Peyer's patch (tissue), 4 donors: ENCODE measurements around the gene ARHGAP24. TPM values are rescaled to one million over a fixed set of nuclear protein-coding genes. Genes with fewer than 3 reads are reported as not detected.
A peak's percentile ranks its signal among the peaks of the same experiment; 100 is the strongest.

Experiments used
- DNase-seq, 3 donors: peaks; one replicate each; pipeline ENCODE4 v3.0.0-alpha.2; 2017 to 2019
- H3K27ac ChIP-seq, 4 donors: fragments of 200-600 bp; sonication (generic); one replicate each; pipeline ENCODE4 v1.5.1; 2016 to 2019
- H3K27me3 ChIP-seq, 2 donors: fragments of 200-600 bp; sonication (generic); one replicate each; pipeline ENCODE4 v1.5.1; 2019
- H3K36me3 ChIP-seq, 3 donors: fragments of 200-600 bp; sonication (generic); one replicate each; pipeline ENCODE4 v1.5.1; 2016 to 2019
- H3K4me1 ChIP-seq, 4 donors: fragments of 200-600 bp; sonication (generic); one replicate each; pipeline ENCODE4 v1.5.1; 2016 to 2019
- H3K4me3 ChIP-seq, 4 donors: fragments of 200-600 bp; sonication (generic); 1 replicate in 3 of 4; 2 replicates in 1 of 4; pipeline ENCODE4 v1.5.1; 2016 to 2019; ENCODE audit warnings: mild to moderate bottlenecking in 1 of 4
- H3K9me3 ChIP-seq, 4 donors: fragments of 200-600 bp; sonication (generic); one replicate each; pipeline ENCODE4 v1.5.1; 2016 to 2019; ENCODE audit warnings: mild to moderate bottlenecking in 1 of 4
- CTCF ChIP-seq, 6 experiments: fragments of 450-650 bp in 4 of 6; fragments of 200-600 bp in 2 of 6; sonication (generic) in 1 of 6; IDR thresholded peaks; one replicate each; pipeline ENCODE4 v1.5.1; 2017 to 2019; ENCODE audit warnings: antibody characterized with exemption in 6 of 6, mild to moderate bottlenecking in 3 of 6, moderate library complexity in 1 of 6
- POLR2A ChIP-seq, 2 donors: fragments of 450-650 bp; IDR thresholded peaks; one replicate each; pipeline ENCODE4 v1.5.1; 2017; ENCODE audit warnings: antibody characterized with exemption in 2 of 2, mild to moderate bottlenecking in 2 of 2, moderate library complexity in 2 of 2
- total RNA-seq, 4 donors: library from RNA; depleted of rRNA; stranded (reverse); fragments of >200 nt; gene quantifications; one replicate each; pipeline ENCODE4 v1.1.0, GENCODE V29; 2016

Gene ARHGAP24
- total RNA-seq, 4 donors from 2014 or later = 4.7 to 330 (median 20.0) TPM

DNA sequence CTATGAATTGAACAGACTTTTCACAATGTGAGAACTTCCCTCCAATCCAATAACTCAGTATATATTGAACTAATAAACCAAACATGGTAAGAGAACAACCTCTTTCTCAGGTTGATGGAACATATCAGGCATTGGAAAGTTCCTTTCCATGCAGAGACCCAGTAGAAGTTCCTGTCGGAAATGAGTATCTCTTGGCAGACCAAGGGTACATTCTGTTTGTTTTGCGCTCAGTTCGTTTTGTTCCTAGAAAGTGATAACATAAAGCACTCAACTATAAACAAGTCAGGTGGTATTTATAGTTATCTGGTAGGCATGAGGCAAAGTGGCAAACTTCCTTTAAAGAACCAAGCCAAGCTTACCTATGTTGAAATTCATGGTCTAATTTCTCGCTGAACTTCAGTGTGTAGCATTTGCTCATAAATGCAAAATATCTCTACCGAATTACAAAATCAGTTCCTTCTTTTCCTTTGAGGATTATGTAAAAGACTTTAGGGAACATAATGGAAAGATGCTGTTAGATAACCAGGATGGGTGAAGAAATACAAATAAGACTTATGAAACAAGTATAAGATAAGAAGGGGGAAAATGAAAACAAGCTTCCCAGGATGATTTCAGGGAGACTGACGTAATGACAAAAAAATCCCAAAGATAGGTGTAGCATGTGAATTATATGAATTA is 120.3 kb downstream of the ARHGAP24 start:
- no peak overlapping the region for H3K27ac ChIP-seq
- DNase-seq = no peak

GRCh38 chr4:85595796-85596559 is 121.0 kb downstream of the ARHGAP24 start:
- no peak for TF ChIP-seq CTCF (IDR thresholded peaks at IDR 0.05)
- no peak for TF ChIP-seq POLR2A (IDR thresholded peaks at IDR 0.05)
- H3K9me3 ChIP-seq = no peaks in the 10 kb centered on the region
- no peak overlapping the region for H3K4me3 ChIP-seq
- H3K36me3 ChIP-seq = no peaks in the 10 kb centered on the region
- no peak overlapping the region for H3K27ac ChIP-seq
- no peak for DNase-seq
- no peaks in the 10 kb centered on the region for H3K27me3 ChIP-seq
- H3K4me1 ChIP-seq = no peaks in the 10 kb centered on the region

More for the DNA sequence above, 120.3 kb downstream of the ARHGAP24 start:
- no peaks in the 10 kb centered on the region for H3K36me3 ChIP-seq
- no peaks in the 10 kb centered on the region for H3K27me3 ChIP-seq
- H3K9me3 ChIP-seq = no peaks in the 10 kb centered on the region
- TF ChIP-seq POLR2A (IDR thresholded peaks at IDR 0.05) = no peak
- TF ChIP-seq CTCF (IDR thresholded peaks at IDR 0.05) = no peak
- H3K4me1 ChIP-seq = no peaks in the 10 kb centered on the region
- H3K4me3 ChIP-seq = no peak overlapping the region

GRCh38 chr4:85598936-85599335 is 124.0 kb downstream of the ARHGAP24 start:
- Histone ChIP-seq H3K4me1 (no peaks in the 10 kb centered on the region), H3K27me3 (no peaks in the 10 kb centered on the region), H3K4me3 (no peak overlapping the region), H3K9me3 (no peaks in the 10 kb centered on the region), H3K27ac (no peak overlapping the region), H3K36me3 (no peaks in the 10 kb centered on the region)
- TF ChIP-seq POLR2A (IDR thresholded peaks at IDR 0.05) (no peak), CTCF (IDR thresholded peaks at IDR 0.05) (no peak)
- DNase-seq = no peak

DNA sequence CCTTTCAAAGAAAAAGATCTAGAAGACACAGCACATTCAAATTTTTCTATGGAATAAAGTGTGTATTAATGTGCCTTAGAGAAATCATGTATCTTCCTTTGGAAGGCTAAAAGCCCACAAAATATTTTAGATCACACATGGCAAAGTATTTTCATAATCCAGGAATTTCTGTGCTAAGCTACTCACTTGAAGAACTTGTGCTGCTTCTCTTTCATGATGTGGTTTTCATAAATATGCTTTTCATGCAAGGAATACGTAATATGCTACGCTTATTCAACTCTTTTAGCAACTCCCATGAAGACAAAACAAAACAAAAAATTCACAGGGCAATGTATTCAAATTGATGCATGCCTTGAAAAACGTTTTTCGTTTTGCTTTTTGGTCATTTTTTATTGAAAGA is 125.6 kb downstream of the ARHGAP24 start:
- no peaks in the 10 kb centered on the region for H3K27me3 ChIP-seq
- H3K36me3 ChIP-seq = no peaks in the 10 kb centered on the region
- TF ChIP-seq CTCF (IDR thresholded peaks at IDR 0.05) (no peak), POLR2A (IDR thresholded peaks at IDR 0.05) (no peak)
- no peak for DNase-seq
- H3K4me3 ChIP-seq = no peak overlapping the region
- no peak overlapping the region for H3K27ac ChIP-seq
- no peaks in the 10 kb centered on the region for H3K9me3 ChIP-seq
- no peaks in the 10 kb centered on the region for H3K4me1 ChIP-seq

- Histone ChIP-seq H3K27ac (peak overlapping the region in 2 of 4 donors; percentile 48 to 59), H3K27me3 (no peaks in the 10 kb centered on the region), H3K4me1 (no peaks in the 10 kb centered on the region), H3K36me3 (no peaks in the 10 kb centered on the region), H3K9me3 (no peaks in the 10 kb centered on the region), H3K4me3 (no peak overlapping the region)
- no peak for TF ChIP-seq CTCF (IDR thresholded peaks at IDR 0.05)
- TF ChIP-seq POLR2A (IDR thresholded peaks at IDR 0.05) = no peak
- no peak for DNase-seq
These were observed 128.7 kb downstream of the ARHGAP24 start for GRCh38 chr4:85603437-85604336.
